ENCODE measurements around the gene QKI.

Gene QKI

GRCh38 chr6:163398115-163398514 is 16.4 kb upstream of the QKI start:
- Histone ChIP-seq H3K4me1 (ENCODE audit: control insufficient read depth in 2 of 2, insufficient read depth in 1 of 2, low read depth in 1 of 2, low read length in 2 of 2) (peaks cover 12 to 57% of the 10 kb centered on the region in 2 donors), H4K91ac (ENCODE audit: low read depth, low read length, poor library complexity) (no peak overlapping the region), H3K4me2 (ENCODE audit: insufficient read depth, low read length, poor library complexity, severe bottlenecking) (no peak overlapping the region), H3K9me3 (replicated peaks in 1 of 2; ENCODE audit: control insufficient read depth in 2 of 2, insufficient read depth in 1 of 2, low read depth in 1 of 2, low read length in 2 of 2) (no peaks in the 10 kb centered on the region), H2BK120ac (ENCODE audit: low read depth, low read length) (no peak overlapping the region), H2AFZ (ENCODE audit: low read length) (no peak overlapping the region), H3K23ac (ENCODE audit: low read depth, low read length, poor library complexity) (no peak overlapping the region), H3K14ac (ENCODE audit: low read length) (no peak overlapping the region), H2BK5ac (ENCODE audit: low read length) (no peak overlapping the region), H3K27me3 (ENCODE audit: control insufficient read depth in 3 of 3, insufficient read depth in 3 of 3, low read depth in 1 of 3, low read length in 3 of 3) (no peaks in the 10 kb centered on the region), H2AK5ac (ENCODE audit: low read depth, low read length) (no peak overlapping the region), H3K79me1 (ENCODE audit: low read depth, low read length) (no peaks in the 10 kb centered on the region), H3K27ac (replicated peaks; ENCODE audit: low read length) (no peak overlapping the region), H3K9ac (ENCODE audit: low read depth, low read length, poor library complexity) (no peak overlapping the region), H2BK12ac (ENCODE audit: low read length) (no peak overlapping the region), H3K4me3 (ENCODE audit: low read length in 2 of 2) (no peak overlapping the region), H2BK15ac (ENCODE audit: low read length) (no peak overlapping the region), H4K8ac (ENCODE audit: low read depth, low read length) (no peak overlapping the region), H3K36me3 (replicated peaks in 1 of 2; ENCODE audit: control insufficient read depth in 2 of 2, insufficient read depth in 2 of 2, low read length in 2 of 2) (no peaks in the 10 kb centered on the region), H3K18ac (ENCODE audit: low read length) (no peak overlapping the region), H3K4ac (ENCODE audit: low read length) (no peak overlapping the region)
- no CpG with 5 or more reads among the region's 2 CpGs for WGBS, 2 donors (ENCODE audit: extremely low coverage in 2 of 2, insufficient read length in 2 of 2, insufficient replicate concordance in 1 of 2)
- DNase-seq (ENCODE audit: low spot score) = no peak

DNA sequence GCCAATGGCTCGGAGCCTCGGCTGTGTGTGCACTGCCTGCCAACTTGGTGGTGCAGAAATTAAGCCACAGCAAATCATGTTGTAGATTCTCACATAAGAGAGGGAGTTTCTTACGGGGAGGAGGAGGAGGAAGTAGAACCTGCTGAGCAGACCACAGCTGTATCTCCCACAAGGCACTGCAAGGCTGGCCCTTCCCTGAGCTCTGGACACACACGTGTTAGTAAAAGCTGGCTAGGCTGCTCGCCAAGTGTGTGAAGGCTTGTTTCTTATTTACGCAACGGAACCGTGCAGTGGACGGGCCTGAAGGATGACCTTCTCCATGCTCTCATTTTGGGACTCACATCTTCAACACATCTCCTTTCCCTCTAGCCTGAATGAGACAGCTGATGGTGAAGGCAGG is 15.7 kb upstream of the QKI start:
- Histone ChIP-seq H3K18ac (ENCODE audit: low read length) (no peak overlapping the region), H4K91ac (ENCODE audit: low read depth, low read length, poor library complexity) (no peak overlapping the region), H4K8ac (ENCODE audit: low read depth, low read length) (no peak overlapping the region), H2BK15ac (ENCODE audit: low read length) (no peak overlapping the region), H3K27me3 (ENCODE audit: control insufficient read depth in 3 of 3, insufficient read depth in 3 of 3, low read depth in 1 of 3, low read length in 3 of 3) (no peaks in the 10 kb centered on the region), H3K27ac (replicated peaks; ENCODE audit: low read length) (no peak overlapping the region), H3K79me1 (ENCODE audit: low read depth, low read length) (no peaks in the 10 kb centered on the region), H2BK12ac (ENCODE audit: low read length) (no peak overlapping the region), H3K36me3 (replicated peaks in 1 of 2; ENCODE audit: control insufficient read depth in 2 of 2, insufficient read depth in 2 of 2, low read length in 2 of 2) (no peaks in the 10 kb centered on the region), H3K4me1 (ENCODE audit: control insufficient read depth in 2 of 2, insufficient read depth in 1 of 2, low read depth in 1 of 2, low read length in 2 of 2) (peaks cover 12 to 60% of the 10 kb centered on the region in 2 donors), H3K9ac (ENCODE audit: low read depth, low read length, poor library complexity) (no peak overlapping the region), H2BK120ac (ENCODE audit: low read depth, low read length) (no peak overlapping the region), H3K14ac (ENCODE audit: low read length) (no peak overlapping the region), H3K4me2 (ENCODE audit: insufficient read depth, low read length, poor library complexity, severe bottlenecking) (no peak overlapping the region), H3K4me3 (ENCODE audit: low read length in 2 of 2) (no peak overlapping the region), H3K23ac (ENCODE audit: low read depth, low read length, poor library complexity) (no peak overlapping the region), H2BK5ac (ENCODE audit: low read length) (no peak overlapping the region), H2AFZ (ENCODE audit: low read length) (peak overlapping the region; percentile 5), H3K9me3 (replicated peaks in 1 of 2; ENCODE audit: control insufficient read depth in 2 of 2, insufficient read depth in 1 of 2, low read depth in 1 of 2, low read length in 2 of 2) (no peaks in the 10 kb centered on the region), H2AK5ac (ENCODE audit: low read depth, low read length) (no peak overlapping the region), H3K4ac (ENCODE audit: low read length) (no peak overlapping the region)
- WGBS, 2 donors (ENCODE audit: extremely low coverage in 2 of 2, insufficient read length in 2 of 2, insufficient replicate concordance in 1 of 2) = no CpG with 5 or more reads among the region's 9 CpGs
- DNase-seq (ENCODE audit: low spot score) = no peak

DNA sequence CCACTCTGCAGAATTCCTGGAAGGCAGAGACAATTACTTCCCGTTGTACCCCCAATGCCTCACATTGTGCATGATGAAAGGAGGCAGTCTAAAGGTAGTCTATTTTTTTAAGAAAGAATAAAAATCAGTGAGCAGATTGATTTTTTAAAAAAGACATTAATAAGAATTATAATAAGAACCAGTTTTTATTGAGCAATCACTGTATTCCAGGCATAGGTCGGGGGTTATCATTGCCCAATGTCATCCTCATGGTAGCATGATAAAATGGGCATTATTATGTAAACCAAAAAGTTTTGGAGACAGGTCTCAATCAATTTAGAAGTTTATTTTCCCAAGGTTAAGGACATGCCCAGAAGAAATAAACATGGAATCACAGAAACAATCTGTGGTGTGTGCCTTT is 14.0 kb upstream of the QKI start:
- Histone ChIP-seq H3K4me3 (ENCODE audit: low read length in 2 of 2) (no peak overlapping the region), H2BK120ac (ENCODE audit: low read depth, low read length) (no peak overlapping the region), H3K4me1 (ENCODE audit: control insufficient read depth in 2 of 2, insufficient read depth in 1 of 2, low read depth in 1 of 2, low read length in 2 of 2) (peaks cover 15 to 67% of the 10 kb centered on the region in 2 donors), H2BK5ac (ENCODE audit: low read length) (no peak overlapping the region), H3K36me3 (replicated peaks in 1 of 2; ENCODE audit: control insufficient read depth in 2 of 2, insufficient read depth in 2 of 2, low read length in 2 of 2) (no peaks in the 10 kb centered on the region), H3K9ac (ENCODE audit: low read depth, low read length, poor library complexity) (no peak overlapping the region), H3K14ac (ENCODE audit: low read length) (no peak overlapping the region), H3K4me2 (ENCODE audit: insufficient read depth, low read length, poor library complexity, severe bottlenecking) (no peak overlapping the region), H3K18ac (ENCODE audit: low read length) (no peak overlapping the region), H3K9me3 (replicated peaks in 1 of 2; ENCODE audit: control insufficient read depth in 2 of 2, insufficient read depth in 1 of 2, low read depth in 1 of 2, low read length in 2 of 2) (no peaks in the 10 kb centered on the region), H3K79me1 (ENCODE audit: low read depth, low read length) (no peaks in the 10 kb centered on the region), H2BK15ac (ENCODE audit: low read length) (no peak overlapping the region), H4K91ac (ENCODE audit: low read depth, low read length, poor library complexity) (no peak overlapping the region), H3K27ac (replicated peaks; ENCODE audit: low read length) (no peak overlapping the region), H2AK5ac (ENCODE audit: low read depth, low read length) (no peak overlapping the region), H3K27me3 (ENCODE audit: control insufficient read depth in 3 of 3, insufficient read depth in 3 of 3, low read depth in 1 of 3, low read length in 3 of 3) (no peaks in the 10 kb centered on the region), H2AFZ (ENCODE audit: low read length) (no peak overlapping the region), H3K4ac (ENCODE audit: low read length) (no peak overlapping the region), H4K8ac (ENCODE audit: low read depth, low read length) (no peak overlapping the region), H2BK12ac (ENCODE audit: low read length) (no peak overlapping the region), H3K23ac (ENCODE audit: low read depth, low read length, poor library complexity) (no peak overlapping the region)
- DNase-seq (ENCODE audit: low spot score) = no peak
- WGBS, 2 donors (ENCODE audit: extremely low coverage in 2 of 2, insufficient read length in 2 of 2, insufficient replicate concordance in 1 of 2) = no CpG with 5 or more reads among the region's 2 CpGs

DNA sequence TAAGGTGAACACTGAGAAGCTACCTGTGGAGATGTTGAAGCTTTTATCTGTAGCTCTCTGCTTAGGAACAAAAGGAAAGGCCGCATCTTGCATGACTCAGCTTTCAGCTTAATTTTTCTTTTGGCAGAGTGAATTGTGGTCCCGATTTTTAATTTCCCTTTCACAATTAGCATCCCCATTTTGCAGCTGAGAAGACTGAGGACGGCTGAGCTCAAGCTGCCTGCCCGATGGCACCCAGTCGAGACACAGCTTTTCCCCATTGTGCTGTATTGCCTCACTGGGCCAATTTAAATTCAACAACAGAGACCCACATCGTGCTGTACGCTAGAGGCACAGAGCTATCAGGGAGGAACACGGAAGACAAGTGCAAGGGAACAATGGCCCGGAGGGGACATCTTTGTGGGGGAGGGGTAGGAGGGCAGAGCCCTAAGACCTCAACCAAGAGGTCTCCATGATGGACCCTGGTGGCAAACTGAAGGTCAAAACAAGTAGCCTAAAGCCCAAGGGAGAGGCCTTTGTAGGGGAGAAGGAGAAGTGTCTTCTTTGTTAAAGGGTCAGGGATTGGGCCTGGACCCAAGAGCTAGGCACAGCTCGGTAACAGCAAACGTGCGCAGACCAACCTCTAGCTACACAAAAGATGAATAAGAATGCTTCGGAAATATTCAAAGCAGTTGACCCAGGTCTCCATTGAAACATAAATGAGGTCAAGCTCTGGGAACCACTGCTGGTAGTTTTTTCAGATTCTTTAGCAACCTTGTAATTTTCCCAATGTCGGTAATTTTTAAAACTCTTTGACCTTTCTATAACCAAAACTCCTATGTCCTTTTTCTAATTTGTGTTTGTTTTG is 13.3 kb upstream of the QKI start:
- Histone ChIP-seq H3K14ac (ENCODE audit: low read length) (no peak overlapping the region), H3K4ac (ENCODE audit: low read length) (no peak overlapping the region), H2BK15ac (ENCODE audit: low read length) (no peak overlapping the region), H3K9ac (ENCODE audit: low read depth, low read length, poor library complexity) (no peak overlapping the region), H2BK12ac (ENCODE audit: low read length) (no peak overlapping the region), H3K23ac (ENCODE audit: low read depth, low read length, poor library complexity) (no peak overlapping the region), H4K8ac (ENCODE audit: low read depth, low read length) (no peak overlapping the region), H3K27ac (replicated peaks; ENCODE audit: low read length) (no peak overlapping the region), H3K4me3 (ENCODE audit: low read length in 2 of 2) (no peak overlapping the region), H2BK120ac (ENCODE audit: low read depth, low read length) (no peak overlapping the region), H3K27me3 (ENCODE audit: control insufficient read depth in 3 of 3, insufficient read depth in 3 of 3, low read depth in 1 of 3, low read length in 3 of 3) (no peaks in the 10 kb centered on the region), H3K18ac (ENCODE audit: low read length) (no peak overlapping the region), H3K36me3 (replicated peaks in 1 of 2; ENCODE audit: control insufficient read depth in 2 of 2, insufficient read depth in 2 of 2, low read length in 2 of 2) (no peaks in the 10 kb centered on the region), H2BK5ac (ENCODE audit: low read length) (no peak overlapping the region), H2AFZ (ENCODE audit: low read length) (no peak overlapping the region), H3K9me3 (replicated peaks in 1 of 2; ENCODE audit: control insufficient read depth in 2 of 2, insufficient read depth in 1 of 2, low read depth in 1 of 2, low read length in 2 of 2) (no peaks in the 10 kb centered on the region), H2AK5ac (ENCODE audit: low read depth, low read length) (no peak overlapping the region), H3K79me1 (ENCODE audit: low read depth, low read length) (no peaks in the 10 kb centered on the region), H4K91ac (ENCODE audit: low read depth, low read length, poor library complexity) (no peak overlapping the region), H3K4me2 (ENCODE audit: insufficient read depth, low read length, poor library complexity, severe bottlenecking) (no peak overlapping the region), H3K4me1 (ENCODE audit: control insufficient read depth in 2 of 2, insufficient read depth in 1 of 2, low read depth in 1 of 2, low read length in 2 of 2) (peaks cover 16 to 66% of the 10 kb centered on the region in 2 donors)
- no CpG with 5 or more reads among the region's 14 CpGs for WGBS, 2 donors (ENCODE audit: extremely low coverage in 2 of 2, insufficient read length in 2 of 2, insufficient replicate concordance in 1 of 2)
- no peak for DNase-seq (ENCODE audit: low spot score)

Measured in neuronal stem cell (in vitro differentiated cells).